ENCODE measurements around the gene SPNS2. TPM values are rescaled to one million over a fixed set of nuclear protein-coding genes. Genes with fewer than 3 reads are reported as not detected.

SPNS2 gene
- total RNA-seq, 1 experiment from 2014 or later = 1.6 TPM

DNA sequence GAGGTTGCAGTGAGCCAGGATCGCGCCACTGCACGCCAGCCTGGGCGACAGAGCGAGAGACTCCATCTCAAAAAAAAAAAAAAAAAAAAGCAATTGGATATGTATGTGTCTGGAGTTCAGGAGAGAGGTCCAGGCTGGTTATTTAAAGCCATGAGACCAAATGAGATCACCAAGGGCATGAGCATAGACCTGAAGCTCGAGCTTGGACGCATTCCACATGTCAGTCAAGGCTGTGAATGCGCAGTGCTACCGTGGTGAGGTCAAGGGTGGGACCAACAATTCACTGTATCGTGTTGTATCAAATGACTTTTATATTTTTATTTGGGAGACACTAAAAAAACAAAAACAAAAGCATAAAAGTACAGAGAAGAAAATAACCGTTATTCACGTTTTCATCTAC is 29.1 kb upstream of the SPNS2 start:
- intact Hi-C loops (cut with micrococcal nuclease) = no loop called here
- Histone ChIP-seq H3K27ac (ENCODE audit: low read depth, low read length) (no peak overlapping the region), H4K20me1 (ENCODE audit: insufficient read depth) (no peaks in the 10 kb centered on the region), H3K9me3 (ENCODE audit: control insufficient read depth in 1 of 2, insufficient read depth in 1 of 2, low read depth in 1 of 2, low read length in 2 of 2) (no peaks in the 10 kb centered on the region), H3K4me3 (replicated peaks in 1 of 2; ENCODE audit: low read depth in 1 of 2, low read length in 2 of 2) (no peak overlapping the region), H3K4me1 (ENCODE audit: control insufficient read depth in 1 of 2, insufficient read depth in 2 of 2, low read length in 2 of 2) (no peaks in the 10 kb centered on the region), H3K9me2 (ENCODE audit: insufficient read depth) (no peaks in the 10 kb centered on the region), H3K27me3 (ENCODE audit: insufficient read depth, low read length) (no peaks in the 10 kb centered on the region), H3K9ac (ENCODE audit: low read length) (no peak overlapping the region), H3K79me2 (ENCODE audit: insufficient read depth, low read length) (no peaks in the 10 kb centered on the region), H3K4me2 (ENCODE audit: low read length) (no peak overlapping the region), H3K36me3 (ENCODE audit: control insufficient read depth in 1 of 2, insufficient read depth in 2 of 2, low read length in 2 of 2) (no peaks in the 10 kb centered on the region), H2AFZ (ENCODE audit: low read depth, low read length, poor library complexity, severe bottlenecking) (no peak overlapping the region)
- TF ChIP-seq FOSL1 (IDR thresholded peaks at IDR 0.05; ENCODE audit: low read depth) (no peak), EZH2phosphoT487 (IDR thresholded peaks at IDR 0.05; ENCODE audit: borderline replicate concordance) (no peak), RAD21 (IDR thresholded peaks at IDR 0.05; ENCODE audit: low read depth) (no peak)
- CTCF ChIA-PET = no interaction called here
- DNase-seq (ENCODE audit: low read depth, low spot score) = no peak
- no TSS peak for BruUV-seq (replicated peaks)
- ATAC-seq = no peak
- RAD21 ChIA-PET (ENCODE audit: low non-redundant PET in 1 of 2, low total read pairs in 2 of 2, uncharacterized antibody in 2 of 2, unreplicated experiment in 2 of 2) = no interaction called here
- POLR2A ChIA-PET = no interaction called here

GRCh38 chr17:4472286-4472685 is 26.4 kb upstream of the SPNS2 start:
- H2AFZ ChIP-seq (ENCODE audit: low read depth, low read length, poor library complexity, severe bottlenecking) = no peak overlapping the region
- BruUV-seq (replicated peaks) = no TSS peak
- H3K9ac ChIP-seq (ENCODE audit: low read length) = no peak overlapping the region
- POLR2A ChIA-PET = no interaction called here
- RAD21 ChIA-PET (ENCODE audit: low non-redundant PET in 1 of 2, low total read pairs in 2 of 2, uncharacterized antibody in 2 of 2, unreplicated experiment in 2 of 2) = no interaction called here
- TF ChIP-seq ELF1 (IDR thresholded peaks at IDR 0.05; ENCODE audit: borderline replicate concordance, low read depth) = no peak
- TF ChIP-seq, protein P1, sequence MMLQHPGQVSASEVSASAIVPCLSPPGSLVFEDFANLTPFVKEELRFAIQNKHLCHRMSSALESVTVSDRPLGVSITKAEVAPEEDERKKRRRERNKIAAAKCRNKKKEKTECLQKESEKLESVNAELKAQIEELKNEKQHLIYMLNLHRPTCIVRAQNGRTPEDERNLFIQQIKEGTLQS (IDR thresholded peaks at IDR 0.05) = no peak
- no peak for TF ChIP-seq FOSL1 (IDR thresholded peaks at IDR 0.05; ENCODE audit: low read depth)
- TF ChIP-seq SIN3A (IDR thresholded peaks at IDR 0.05; ENCODE audit: low read depth) = no peak
- TF ChIP-seq, protein P2, sequence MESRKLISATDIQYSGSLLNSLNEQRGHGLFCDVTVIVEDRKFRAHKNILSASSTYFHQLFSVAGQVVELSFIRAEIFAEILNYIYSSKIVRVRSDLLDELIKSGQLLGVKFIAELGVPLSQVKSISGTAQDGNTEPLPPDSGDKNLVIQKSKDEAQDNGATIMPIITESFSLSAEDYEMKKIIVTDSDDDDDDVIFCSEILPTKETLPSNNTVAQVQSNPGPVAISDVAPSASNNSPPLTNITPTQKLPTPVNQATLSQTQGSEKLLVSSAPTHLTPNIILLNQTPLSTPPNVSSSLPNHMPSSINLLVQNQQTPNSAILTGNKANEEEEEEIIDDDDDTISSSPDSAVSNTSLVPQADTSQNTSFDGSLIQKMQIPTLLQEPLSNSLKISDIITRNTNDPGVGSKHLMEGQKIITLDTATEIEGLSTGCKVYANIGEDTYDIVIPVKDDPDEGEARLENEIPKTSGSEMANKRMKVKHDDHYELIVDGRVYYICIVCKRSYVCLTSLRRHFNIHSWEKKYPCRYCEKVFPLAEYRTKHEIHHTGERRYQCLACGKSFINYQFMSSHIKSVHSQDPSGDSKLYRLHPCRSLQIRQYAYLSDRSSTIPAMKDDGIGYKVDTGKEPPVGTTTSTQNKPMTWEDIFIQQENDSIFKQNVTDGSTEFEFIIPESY (IDR thresholded peaks at IDR 0.05; ENCODE audit: extremely low read depth, insufficient replicate concordance, low read length) = no peak
- TF ChIP-seq ZNF274 (IDR thresholded peaks at IDR 0.05; ENCODE audit: low read depth, low read length) = no peak
- no peak for TF ChIP-seq ZFX (IDR thresholded peaks at IDR 0.05)
- no peak for TF ChIP-seq POLR2A (IDR thresholded peaks at IDR 0.05; ENCODE audit: borderline replicate concordance, extremely low read depth, insufficient read depth, insufficient read length)
- no peak for TF ChIP-seq CBX3 (IDR thresholded peaks at IDR 0.05; ENCODE audit: low read depth)
- TF ChIP-seq SRF (IDR thresholded peaks at IDR 0.05; ENCODE audit: low read depth) = no peak
- no peak for TF ChIP-seq CTCF (IDR thresholded peaks at IDR 0.05 in 2 of 3, conservative IDR thresholded peaks at IDR 0.05 in 1 of 3; ENCODE audit: borderline replicate concordance in 1 of 3, insufficient read depth in 1 of 3, low read depth in 2 of 3, low read length in 2 of 3)
- TF ChIP-seq JUND (IDR thresholded peaks at IDR 0.05) = no peak
- no peak for TF ChIP-seq EZH2phosphoT487 (IDR thresholded peaks at IDR 0.05; ENCODE audit: borderline replicate concordance)
- ATAC-seq (no peak), DNase-seq (ENCODE audit: low read depth, low spot score) (no peak)
- no peak overlapping the region for H3K4me2 ChIP-seq (ENCODE audit: low read length)
- CTCF ChIA-PET = interaction anchor here (0.7 kb wide), 1 partner anchor 215 kb away, joined by 3 read pairs; no protein-coding TSS in a partner anchor
- H3K27me3 ChIP-seq (ENCODE audit: insufficient read depth, low read length) = no peaks in the 10 kb centered on the region
- no peaks in the 10 kb centered on the region for H3K79me2 ChIP-seq (ENCODE audit: insufficient read depth, low read length)
- peaks cover 15 to 17% of the 10 kb centered on the region in 2 experiments for H3K4me1 ChIP-seq (ENCODE audit: control insufficient read depth in 1 of 2, insufficient read depth in 2 of 2, low read length in 2 of 2)
- H3K36me3 ChIP-seq (ENCODE audit: control insufficient read depth in 1 of 2, insufficient read depth in 2 of 2, low read length in 2 of 2) = no peaks in the 10 kb centered on the region
- H3K27ac ChIP-seq (ENCODE audit: low read depth, low read length) = no peak overlapping the region
- H3K9me2 ChIP-seq (ENCODE audit: insufficient read depth) = no peaks in the 10 kb centered on the region
- intact Hi-C loops (cut with micrococcal nuclease) = no loop called here
- no peaks in the 10 kb centered on the region for H3K9me3 ChIP-seq (ENCODE audit: control insufficient read depth in 1 of 2, insufficient read depth in 1 of 2, low read depth in 1 of 2, low read length in 2 of 2)
- no peaks in the 10 kb centered on the region for H4K20me1 ChIP-seq (ENCODE audit: insufficient read depth)
- H3K4me3 ChIP-seq (replicated peaks in 1 of 2; ENCODE audit: low read depth in 1 of 2, low read length in 2 of 2) = no peak overlapping the region

Data from HCT116 (cell line).